Kidney (tissue), 14 donors: ENCODE measurements around the gene ATP2B1. TPM values are rescaled to one million over a fixed set of nuclear protein-coding genes. Genes with fewer than 3 reads are reported as not detected.

Experiments used
- DNase-seq, 5 donors: peaks; one replicate each; pipeline ENCODE4 v3.0.0-alpha.2; 2013 to 2020
- FAIRE-seq: peaks from 2 replicates; lab custom pipeline; 2012; peaks lifted over from hg19 to GRCh38; lab: Jason Lieb, UNC
- H3K27ac ChIP-seq, 2 donors: one replicate each; pipeline ENCODE4 v1.7.0; 2013; ENCODE audit warnings: low read depth in 2 of 2, low read length in 2 of 2, inconsistent platforms in 1 of 2
- H3K27me3 ChIP-seq: one replicate; pipeline ENCODE4 v1.7.1; 2013; ENCODE audit warnings: low read length, inconsistent platforms; ENCODE audit not compliant: control insufficient read depth, insufficient read depth
- H3K36me3 ChIP-seq, 3 donors: one replicate each; pipeline versions ENCODE4 v1.7.0 to v1.7.1; 2013; ENCODE audit warnings: low read length in 3 of 3, control low read depth in 1 of 3, inconsistent platforms in 1 of 3; ENCODE audit not compliant: insufficient read depth in 3 of 3, control insufficient read depth in 2 of 3
- H3K4me1 ChIP-seq, 3 donors: one replicate each; pipeline versions ENCODE4 v1.7.0 to v1.7.1; 2013; ENCODE audit warnings: low read length in 3 of 3, inconsistent platforms in 1 of 3, low read depth in 1 of 3; ENCODE audit not compliant: control insufficient read depth in 2 of 3, insufficient read depth in 2 of 3
- H3K4me3 ChIP-seq, 3 donors: one replicate each; pipeline versions ENCODE4 v1.7.0 to v1.8.1; 2013; ENCODE audit warnings: low read length in 3 of 3, control low read depth in 1 of 3, inconsistent platforms in 1 of 3
- H3K9ac ChIP-seq, 3 donors: one replicate each; pipeline versions ENCODE4 v1.7.0 to v1.7.1; 2013; ENCODE audit warnings: low read length in 3 of 3, control low read depth in 1 of 3, inconsistent platforms in 1 of 3
- H3K9me3 ChIP-seq, 3 donors: one replicate each; pipeline versions ENCODE4 v1.7.0 to v1.7.1; 2013; ENCODE audit warnings: low read length in 3 of 3, control low read depth in 1 of 3, inconsistent platforms in 1 of 3; ENCODE audit not compliant: control insufficient read depth in 2 of 3, insufficient read depth in 1 of 3
- CTCF ChIP-seq: IDR thresholded peaks from 3 replicates; pipeline ENCODE4 v1.5.1; 2012; ENCODE audit warnings: mild to moderate bottlenecking, moderate library complexity, borderline replicate concordance; ENCODE audit not compliant: insufficient read depth; ENCODE audit errors: extremely low read depth
- intact Hi-C: fragments of 100-400 bp; cut with DNase I; formaldehyde crosslinking; loops from one replicate; pipeline ENCODE4 v1.11.1; 2022
- polyA plus RNA-seq: library from polyadenylated mRNA; stranded (reverse); fragments of 350-450 nt; fragmentation: Illumina TruSeq; extraction: RNeasy Lipid Tissue Mini Kit (QIAGEN cat#74804); gene quantifications from one replicate; pipeline ENCODE4 v1.2.3, GENCODE V29; 2014; ENCODE audit warnings: low read depth, low replicate concordance; ENCODE audit not compliant: insufficient read depth
- total RNA-seq: library from RNA; stranded (reverse); fragmentation: NEBNext Ultra II Directional; extraction: Animal tissue kit (Norgen Biotek cat#: 25700); gene quantifications from one replicate; pipeline ENCODE4 v1.2.1, GENCODE V29; 2021
- donor health status: control.
- donor health status: control.
- donor health status: control.
- donor health status: control.
- donor health status: control.
- donor health status: DM: yes; HTN: yes; CAD: no.
- donor health status: Normal renal cell carcinoma (clear cell type).

ATP2B1 gene
- total and polyA plus RNA-seq, 2 donors from 2014 or later: 6.3 to 53.4 TPM

- Histone ChIP-seq H3K36me3 (no peaks in the 10 kb centered on the region), H3K4me1 (peaks cover 0 to 3% (median 3%) of the 10 kb centered on the region in 3 donors), H3K4me3 (no peak overlapping the region), H3K27ac (no peak overlapping the region), H3K27me3 (no peaks in the 10 kb centered on the region), H3K9me3 (no peaks in the 10 kb centered on the region), H3K9ac (no peak overlapping the region)
- intact Hi-C loops: no loop called here
- FAIRE-seq (no peak), DNase-seq (no peak)
- TF ChIP-seq CTCF: no peak
Measured at GRCh38 chr12:89573051-89573810, 135.4 kb downstream of the ATP2B1 start.

- FAIRE-seq (no peak), DNase-seq (no peak)
- Histone ChIP-seq H3K9ac (no peak overlapping the region), H3K9me3 (no peaks in the 10 kb centered on the region), H3K4me1 (peaks cover 0 to 3% (median 3%) of the 10 kb centered on the region in 3 donors), H3K36me3 (no peaks in the 10 kb centered on the region), H3K4me3 (no peak overlapping the region), H3K27me3 (no peaks in the 10 kb centered on the region), H3K27ac (no peak overlapping the region)
- no peak for TF ChIP-seq CTCF
- intact Hi-C loops: no loop called here
Measured at GRCh38 chr12:89571491-89572195, 137.0 kb downstream of the ATP2B1 start.

GRCh38 chr12:89568484-89568883 is 140.2 kb downstream of the ATP2B1 start:
- Histone ChIP-seq H3K27me3 (no peaks in the 10 kb centered on the region), H3K9me3 (no peaks in the 10 kb centered on the region), H3K4me3 (no peak overlapping the region), H3K9ac (no peak overlapping the region), H3K27ac (no peak overlapping the region), H3K4me1 (no peaks in the 10 kb centered on the region), H3K36me3 (no peaks in the 10 kb centered on the region)
- no peak for FAIRE-seq
- TF ChIP-seq CTCF: no peak
- no peak for DNase-seq
- intact Hi-C loops: no loop called here
